GM21717 (cell line): Measurements from ENCODE around the gene PGP.

Experiments
- ATAC-seq: cut with Tn5 transposase; IDR thresholded peaks from one replicate; pipeline ENCODE4 v1.9.1; 2021; ENCODE audit warnings: mild to moderate bottlenecking, moderate library complexity; ENCODE audit not compliant: unreplicated experiment

PGP gene

DNA sequence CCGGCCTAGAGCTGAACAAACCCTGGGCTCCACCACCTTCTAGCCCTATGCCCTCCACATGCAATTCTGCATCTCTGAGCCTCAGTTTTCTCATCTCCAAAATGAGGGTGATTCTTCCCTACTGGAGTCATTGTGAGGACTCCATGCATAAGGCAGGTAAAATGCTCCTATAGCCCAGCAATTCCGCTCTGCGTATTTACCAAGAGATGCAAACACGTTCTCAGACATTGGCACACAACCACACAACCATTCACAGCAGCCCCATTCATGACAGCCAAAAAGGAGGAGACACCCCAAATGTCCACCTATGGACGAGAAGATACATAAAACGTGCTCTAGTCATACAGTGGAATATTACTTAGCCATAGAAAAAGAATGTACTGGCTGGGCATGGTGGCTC is 14.3 kb downstream of the PGP start:
- ATAC-seq = no peak

DNA sequence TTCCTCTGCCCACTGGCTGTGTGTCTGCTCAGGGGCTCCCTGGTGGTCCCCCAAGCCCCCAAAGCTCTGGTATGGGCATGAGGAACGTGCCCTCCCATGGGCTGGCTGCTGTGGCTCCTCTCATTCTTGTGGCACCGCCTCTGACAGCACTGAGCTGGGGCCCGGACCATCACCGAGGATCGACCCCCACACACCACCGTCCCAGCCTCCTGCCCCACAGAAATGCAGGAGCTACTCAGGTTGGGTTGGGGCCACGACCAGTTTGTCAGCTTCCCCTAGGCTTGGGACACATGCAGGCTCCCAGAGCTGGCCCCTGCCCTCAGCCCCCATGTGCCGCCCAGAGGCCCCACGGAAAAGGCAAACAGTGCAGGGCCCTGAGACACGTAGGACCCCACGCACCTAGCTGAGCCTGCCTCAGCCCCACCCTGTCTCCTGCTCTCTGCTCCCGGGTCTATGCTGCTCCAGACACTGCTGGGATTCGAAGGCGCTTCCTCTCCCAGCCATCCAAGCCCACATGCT is 15.0 kb downstream of the PGP start:
- no peak for ATAC-seq

DNA sequence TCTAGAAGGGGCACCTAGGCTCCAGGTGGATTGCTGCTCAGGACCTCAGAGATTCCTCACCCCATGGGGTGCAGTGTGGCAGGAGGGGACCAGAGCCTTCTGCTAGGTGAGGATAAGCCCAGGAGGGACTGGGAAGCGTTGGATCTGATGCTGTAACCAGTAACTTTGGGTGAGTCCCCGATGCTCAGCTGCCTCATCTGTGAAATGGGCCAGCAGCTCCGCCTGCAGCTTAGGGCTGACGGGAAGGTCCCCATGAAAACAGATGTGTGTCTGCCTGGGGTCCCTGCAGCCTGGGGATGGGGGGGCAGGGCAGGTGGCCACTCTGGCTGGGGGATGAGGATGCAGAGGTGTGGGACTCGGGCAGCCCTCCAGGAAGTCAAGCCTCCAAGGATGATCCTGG is 15.5 kb downstream of the PGP start:
- no peak for ATAC-seq

DNA sequence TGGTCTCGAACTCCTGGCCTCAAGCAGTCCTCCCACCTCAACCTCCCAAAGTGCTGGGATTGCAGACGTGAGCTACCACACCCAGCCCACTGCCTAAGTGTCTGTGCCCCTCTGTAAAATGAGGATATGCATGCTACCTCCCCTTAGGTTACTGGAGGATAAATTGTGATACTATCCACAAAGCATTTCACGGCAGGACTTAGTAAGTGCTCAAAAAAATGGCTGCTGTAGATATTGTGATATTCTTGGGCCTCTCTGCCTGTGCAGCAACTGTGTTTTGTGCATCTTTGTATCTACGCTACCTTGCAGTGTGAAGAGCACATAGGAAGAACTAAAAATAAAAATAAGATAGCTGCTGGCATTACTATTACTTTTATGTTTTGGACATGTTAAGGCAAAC is 16.4 kb downstream of the PGP start:
- no peak for ATAC-seq

DNA sequence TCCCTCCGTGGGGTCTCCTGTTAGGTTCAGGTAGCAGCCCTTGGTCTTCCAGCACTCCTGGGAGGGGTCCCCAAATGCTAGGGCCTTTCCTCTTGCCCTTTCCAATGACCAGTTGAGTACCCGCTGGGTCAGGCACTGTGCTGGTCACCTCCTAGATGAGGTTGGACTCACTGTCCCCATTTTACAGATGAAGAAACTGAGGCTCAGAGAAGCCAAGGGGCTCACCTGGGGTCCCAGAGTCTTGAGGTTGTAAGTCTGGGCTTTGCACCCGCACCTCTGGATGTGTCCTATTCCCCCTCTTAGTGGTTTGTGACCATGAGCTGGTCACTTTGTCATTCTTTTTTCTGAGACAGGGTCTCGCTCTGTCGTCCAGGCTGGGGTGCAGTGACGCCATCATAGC is 16.9 kb downstream of the PGP start:
- no peak for ATAC-seq

DNA sequence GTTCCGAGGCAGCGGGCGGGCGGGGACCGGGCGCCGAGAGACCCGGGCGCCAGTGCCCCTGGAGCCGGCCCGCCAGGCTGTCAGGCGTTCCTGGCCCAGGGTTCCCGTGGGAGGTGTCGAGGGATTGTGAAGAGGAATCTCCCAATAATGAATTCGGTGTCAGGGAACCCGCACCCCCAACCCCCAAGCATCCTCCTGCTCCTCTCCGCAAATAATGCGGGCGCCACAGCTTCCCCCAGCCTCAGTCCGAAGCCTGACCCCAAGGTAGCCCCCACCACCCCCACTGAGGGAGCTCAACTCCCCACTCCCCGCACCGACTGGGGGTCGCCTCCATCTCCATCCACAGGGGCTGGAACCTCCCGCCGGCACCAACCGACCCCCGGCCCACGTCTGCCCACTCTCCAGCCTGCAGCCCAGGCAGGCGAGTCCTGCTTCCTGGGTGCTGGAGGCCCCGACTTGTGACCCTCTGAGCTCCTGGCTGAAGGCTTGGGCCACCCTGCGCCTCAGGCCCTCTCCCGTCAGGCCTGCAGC is 17.6 kb downstream of the PGP start:
- ATAC-seq = no peak

DNA sequence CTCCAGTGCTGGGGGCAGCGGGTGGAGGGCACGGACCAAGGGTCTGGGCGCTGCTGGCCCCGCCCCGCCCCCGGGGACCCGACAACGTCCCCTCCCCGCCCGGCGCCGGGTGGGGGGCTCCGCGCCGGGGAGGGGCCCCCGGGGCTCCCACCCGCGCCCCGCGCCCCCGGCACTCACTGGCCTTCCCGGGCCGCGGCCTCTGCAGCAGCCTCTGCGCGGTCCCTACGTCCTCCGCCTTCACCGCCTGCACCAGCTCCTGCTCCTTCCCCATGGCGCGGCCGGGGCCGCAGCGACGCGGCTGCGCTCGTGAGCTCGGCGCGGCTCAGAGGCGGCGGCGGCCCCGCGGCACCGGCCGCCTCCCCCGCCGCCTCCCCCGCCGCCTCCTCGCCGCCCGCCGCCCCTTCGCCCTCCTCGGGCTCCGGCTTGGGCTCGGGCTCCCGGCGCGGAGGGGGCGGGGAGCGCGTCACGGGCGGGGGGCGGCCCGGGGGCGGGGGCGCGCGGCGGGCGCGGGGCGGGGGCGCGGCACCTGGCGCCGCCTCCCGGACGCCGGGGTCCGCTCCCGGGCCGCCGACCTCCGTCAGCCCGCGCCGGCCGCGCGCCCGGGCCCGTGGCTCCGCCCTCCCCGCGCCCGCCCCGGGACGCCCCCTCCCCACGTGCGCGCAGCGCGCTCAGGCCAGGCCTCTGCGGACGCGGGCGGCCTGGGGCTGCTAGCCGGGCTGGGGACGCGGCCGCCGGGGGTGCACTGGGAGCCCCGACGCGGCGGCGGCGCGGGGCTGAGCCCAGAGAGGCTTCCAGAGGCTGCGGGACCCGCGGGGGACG is 18.3 kb downstream of the PGP start, which contains the start of gene CASKIN1:
TSS of gene CASKIN1 (minus strand) at position 444 of the 819 bp plus-strand sequence. CDS start at position 271, 173 bp downstream.
- no peak for ATAC-seq

DNA sequence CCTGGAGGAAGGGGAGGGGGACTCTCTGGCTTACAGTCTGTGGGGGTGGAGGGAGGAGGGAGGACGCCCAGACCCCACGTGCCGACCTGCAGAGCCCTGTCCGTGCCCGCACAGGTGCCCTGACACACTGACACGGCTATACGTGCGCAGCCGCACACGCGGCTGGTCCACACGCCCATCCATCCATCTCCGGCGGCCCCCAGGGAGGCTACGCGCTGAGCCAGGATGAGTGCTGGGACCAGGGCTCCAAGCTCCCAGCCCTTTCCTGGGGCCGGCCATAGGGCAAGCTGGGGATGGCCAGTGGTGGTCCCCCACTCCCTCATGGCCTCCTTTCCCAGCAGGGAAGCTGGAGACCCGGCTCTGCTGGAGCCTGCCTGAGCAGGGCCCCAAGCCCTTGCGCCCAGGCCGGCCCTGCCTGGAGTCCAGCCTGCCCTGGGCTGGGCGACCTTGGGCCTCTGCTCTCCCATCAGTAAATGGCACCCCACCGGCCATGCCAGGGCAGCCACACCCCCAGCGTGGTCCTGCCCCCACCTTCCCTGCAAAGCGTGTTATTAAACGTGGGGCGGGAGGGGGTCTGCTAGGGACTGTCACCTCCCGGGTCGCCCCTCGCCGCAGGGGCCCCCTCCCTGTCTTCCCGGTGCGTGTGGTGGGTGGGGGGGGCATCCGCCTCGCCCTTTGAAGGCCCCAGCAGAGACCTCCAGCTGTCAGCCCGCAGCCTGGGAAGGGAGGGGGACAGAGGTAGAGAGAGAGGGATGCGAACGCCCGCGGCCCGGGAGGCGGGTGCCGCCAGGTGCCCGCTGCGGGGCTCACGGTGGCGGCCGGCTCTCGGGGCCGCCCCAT is 19.1 kb downstream of the PGP start:
- no peak for ATAC-seq

DNA sequence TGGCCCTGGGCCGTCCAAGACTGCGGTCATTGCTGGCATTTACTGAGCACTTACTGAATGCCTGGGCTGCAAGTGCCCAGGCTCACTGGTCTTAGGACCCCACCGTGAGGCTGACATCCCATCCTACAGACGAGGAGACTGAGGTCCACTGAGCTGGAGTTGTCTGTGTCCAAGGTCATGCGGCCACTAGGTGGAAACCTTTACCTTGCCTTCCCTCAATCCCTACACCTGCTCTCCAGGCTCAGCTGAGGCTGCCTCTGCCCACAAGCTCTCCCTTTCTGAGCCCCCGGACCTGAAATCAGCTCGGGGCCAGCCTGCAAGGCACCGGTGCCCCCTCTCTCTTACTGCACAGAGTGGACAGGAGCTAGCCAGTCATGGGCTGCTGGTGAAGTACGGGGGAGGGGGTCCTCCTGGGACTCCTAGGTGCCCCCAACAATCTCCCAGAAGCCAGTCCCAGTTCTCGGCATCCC is 19.8 kb downstream of the PGP start:
- no peak for ATAC-seq

DNA sequence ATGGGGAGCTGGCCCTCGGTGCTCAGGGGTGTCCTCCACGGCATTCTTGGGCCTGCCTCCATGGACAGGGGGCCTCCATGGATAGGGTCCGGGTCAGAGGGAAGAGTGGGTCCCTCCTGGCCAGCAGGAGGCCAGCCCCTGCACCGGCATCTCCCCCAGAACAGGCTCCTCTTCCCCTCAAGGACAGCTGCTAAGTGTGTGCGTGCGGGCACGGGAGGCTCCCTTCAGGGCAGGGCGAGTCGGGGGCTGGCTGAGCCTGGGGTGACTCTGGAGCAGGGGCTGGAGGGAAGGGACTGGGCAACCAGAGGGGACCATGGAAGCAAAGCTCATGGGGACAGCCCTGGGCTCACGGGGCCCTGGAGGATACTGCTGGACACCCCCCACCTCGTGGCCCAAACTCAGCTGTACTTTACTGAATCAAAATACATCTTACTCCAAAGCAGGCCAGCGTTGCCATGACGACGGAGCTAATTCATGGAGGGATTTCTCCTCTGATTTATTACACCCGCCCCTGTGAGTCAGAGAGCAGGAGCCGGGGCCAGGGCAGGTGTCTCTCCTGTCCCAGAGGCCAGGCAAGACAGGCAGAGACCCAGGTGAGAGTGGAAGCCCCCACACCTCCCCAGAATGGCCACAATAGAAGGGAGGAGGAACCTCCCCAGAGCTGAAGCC is 20.3 kb downstream of the PGP start:
- ATAC-seq = no peak

DNA sequence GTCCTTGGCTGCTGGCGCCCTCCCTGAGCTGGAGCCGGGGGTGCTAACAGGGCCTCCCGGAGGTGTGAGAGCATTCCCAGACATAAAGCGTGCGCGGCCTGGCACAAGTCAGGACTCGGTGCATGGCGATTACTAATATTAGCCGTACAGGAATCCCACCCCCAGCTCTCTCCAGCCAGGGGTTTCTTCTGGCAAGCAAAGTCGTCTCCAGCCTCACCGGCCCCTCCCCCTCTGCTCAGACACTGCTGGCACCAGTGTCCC is 23.3 kb downstream of the PGP start:
- ATAC-seq = no peak

DNA sequence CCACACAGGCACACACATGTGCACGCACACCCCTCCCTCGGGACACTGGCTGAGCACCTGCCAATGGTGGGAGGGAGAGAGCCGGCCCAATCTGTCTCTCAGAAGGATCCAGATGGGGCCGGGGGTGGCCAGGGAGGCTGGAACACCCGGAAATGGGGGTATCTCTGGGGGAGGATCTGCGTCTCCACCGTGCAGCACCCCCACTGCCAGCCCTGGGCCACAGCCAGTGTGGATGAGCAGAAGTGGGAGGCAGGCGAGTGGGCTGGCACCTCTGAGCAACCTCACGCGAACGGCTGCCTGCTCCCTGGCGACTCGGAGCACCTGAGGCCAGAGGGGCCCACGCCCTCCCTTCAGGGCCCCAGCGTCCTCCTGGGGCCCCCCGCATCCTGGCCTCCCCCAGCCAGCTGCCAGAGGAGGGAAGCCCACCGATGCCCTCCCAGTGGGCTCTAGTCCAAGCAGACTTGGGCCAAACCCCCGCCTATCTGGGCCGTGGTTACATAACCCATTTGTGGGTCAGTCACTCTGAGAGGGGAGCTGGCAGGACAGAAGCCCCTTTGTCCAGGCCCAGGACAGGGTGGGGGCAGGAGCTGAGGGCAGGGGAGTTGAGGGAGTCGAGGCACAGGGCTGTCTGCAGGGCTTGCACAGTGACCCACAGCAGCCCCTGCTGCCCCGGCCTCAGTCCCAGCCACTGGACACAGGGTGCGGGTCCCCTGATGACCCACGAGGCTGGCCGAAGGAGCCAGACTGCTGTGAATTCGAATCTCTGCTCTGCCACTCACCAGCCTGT is 23.8 kb downstream of the PGP start:
- no peak for ATAC-seq

DNA sequence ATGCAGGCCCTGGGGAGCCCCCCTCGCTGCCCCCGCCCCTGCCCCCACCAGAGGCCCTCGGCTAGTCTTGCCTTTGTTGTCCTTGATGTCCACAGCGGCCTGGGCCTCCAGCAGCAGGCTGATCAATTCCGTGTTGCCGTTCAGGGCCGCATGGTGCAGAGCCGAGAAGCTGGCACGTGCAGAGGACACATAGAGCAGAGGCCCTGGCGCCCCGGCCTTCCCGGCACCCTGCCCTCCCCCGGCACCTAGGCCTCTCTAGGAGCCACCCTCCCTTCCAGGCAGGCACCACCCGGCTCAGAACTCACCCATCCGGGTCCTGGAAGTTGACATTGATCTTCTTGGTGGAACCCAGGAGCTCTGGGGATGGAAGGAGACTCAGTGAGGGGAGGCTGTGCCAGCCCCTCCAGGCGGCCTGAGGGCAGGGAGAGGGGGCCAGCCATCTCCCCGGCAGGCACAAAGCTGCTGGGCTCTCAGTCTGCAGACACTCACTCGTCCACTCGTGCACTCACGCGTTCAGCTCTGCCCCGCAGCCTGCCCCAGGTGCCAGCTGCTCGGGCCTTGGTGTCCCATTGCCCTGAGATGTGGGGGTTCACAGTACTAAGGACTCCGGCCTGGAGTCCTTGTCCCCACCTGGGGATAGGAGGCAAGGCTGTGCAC is 24.5 kb downstream of the PGP start:
- ATAC-seq = no peak

DNA sequence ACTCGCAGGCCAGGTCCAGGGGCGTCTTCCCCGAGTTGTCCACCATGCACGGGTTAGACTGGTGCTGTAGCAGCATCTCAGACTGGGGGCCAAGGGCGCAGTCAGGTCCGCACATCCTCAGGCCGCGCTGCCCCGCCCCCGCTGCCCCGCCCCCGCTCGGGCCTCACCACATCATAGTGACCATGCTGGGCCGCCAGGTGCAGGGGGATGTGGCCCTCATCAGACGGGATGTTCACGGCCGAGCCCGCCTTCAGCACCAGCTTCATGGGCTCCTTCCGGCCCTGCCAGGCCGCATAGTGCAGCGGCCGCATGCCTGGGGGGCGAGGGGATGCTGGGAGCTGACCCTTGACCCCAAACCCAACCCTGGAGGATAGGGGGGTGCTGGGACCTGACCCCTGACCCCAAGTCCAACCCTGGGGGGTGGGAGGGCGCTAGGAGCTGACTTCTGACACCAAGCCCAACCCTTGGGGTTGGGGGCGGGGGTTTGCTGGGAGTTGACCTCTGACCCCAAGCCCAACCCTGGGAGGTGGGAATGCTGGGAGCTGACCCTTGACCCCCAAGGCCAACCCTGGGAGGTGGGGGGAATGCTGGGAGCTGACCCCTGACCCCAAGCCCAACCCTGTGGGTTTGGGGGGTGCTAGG is 25.3 kb downstream of the PGP start:
- no peak for ATAC-seq

DNA sequence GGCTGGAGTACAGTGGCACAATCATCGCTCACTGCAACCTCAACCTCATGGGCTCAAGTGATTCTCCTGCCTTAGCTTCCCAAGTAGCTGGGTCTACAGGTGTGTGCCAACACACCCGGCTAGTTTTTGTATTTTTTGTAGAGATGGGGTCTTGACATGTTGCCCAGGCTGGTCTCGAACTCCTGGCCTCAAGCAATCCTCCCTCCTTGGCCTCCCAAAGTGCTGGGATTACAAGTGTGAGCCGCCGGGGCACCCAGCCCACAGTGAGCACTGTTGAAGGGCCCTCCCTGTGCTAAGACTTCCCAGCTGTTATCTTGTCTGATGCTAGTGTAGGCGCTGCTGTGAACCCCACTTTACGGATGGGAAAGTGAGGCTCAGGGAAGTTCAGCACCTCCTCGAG is 26.2 kb downstream of the PGP start:
- no peak for ATAC-seq

DNA sequence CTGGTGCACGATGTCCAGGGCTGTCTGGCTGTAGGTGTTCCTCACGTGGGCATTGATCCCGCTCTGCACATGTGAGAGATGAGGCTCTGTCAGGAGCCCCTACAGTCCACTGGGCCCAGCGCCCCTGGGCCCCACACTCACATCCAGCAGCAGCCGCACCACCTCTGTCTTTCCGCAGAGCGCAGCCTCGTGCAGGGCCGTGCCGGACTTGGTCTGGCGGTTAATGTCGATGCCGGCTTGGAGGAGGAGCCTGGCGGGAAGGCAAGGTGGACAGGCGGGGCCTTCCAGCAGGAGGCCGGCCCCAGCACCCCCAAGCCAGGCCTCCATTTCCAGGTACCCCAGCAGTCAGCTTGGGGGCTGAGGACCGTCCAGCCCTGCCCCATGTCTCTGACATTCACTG is 27.4 kb downstream of the PGP start:
- ATAC-seq = no peak

DNA sequence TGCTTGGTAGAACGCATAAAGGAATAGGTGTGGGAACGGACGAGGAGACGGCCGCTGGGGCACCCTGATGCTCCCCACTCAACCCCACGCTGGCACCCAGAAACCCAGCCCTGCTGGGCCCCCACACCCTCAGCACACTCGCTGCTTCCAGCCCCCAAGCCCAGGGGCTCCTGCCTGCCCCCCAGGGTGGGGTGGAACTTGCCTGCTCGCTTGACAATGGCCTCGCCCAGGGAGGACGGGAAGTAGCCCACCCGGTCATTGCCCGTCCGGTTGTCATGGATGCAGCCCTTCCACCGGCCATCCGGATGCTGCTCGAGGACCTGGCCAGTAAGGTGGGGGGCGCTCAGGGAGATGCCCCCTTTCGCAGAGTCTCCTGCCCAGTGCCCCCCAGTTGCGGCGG is 28.1 kb downstream of the PGP start:
- ATAC-seq = no peak

DNA sequence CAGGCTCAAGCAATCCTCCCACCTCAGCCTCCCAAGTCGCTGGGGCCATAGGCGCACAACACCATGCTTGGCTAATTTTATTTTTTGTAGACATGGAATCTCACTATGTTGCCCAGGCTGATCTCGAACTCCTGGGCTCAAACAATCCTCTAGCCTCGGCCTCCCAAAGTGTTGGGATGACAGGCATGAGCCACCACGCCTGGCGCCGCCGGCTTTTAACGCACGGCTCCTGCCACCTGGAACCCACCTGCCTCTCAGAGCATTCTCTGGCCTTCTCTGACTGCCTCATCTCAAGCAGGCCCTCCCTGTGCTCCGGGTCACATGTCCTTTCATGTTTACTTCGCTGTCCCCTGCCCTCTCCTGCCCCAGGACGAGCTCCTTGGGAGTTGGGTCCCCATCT is 28.6 kb downstream of the PGP start:
- ATAC-seq = no peak

DNA sequence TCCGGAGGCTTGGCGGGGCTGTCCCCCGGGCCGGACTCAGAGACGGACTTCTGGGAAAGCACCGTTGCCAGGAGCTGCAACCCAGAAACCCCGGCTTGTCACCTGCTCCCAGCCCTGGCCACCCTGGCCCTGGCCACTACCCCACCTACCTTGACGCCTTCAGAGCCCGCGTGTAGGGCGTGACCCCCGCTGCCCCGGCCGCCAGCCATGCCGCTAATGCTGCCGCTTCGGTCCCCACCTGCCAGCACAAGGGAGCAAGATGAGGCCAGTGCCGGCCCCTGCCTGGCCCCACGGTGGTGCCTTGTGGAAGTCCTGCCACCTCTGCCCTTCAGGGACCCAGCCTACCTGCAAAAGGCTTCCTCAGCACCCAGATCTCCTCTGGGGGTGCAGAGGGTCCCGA is 29.7 kb downstream of the PGP start:
- no peak for ATAC-seq

DNA sequence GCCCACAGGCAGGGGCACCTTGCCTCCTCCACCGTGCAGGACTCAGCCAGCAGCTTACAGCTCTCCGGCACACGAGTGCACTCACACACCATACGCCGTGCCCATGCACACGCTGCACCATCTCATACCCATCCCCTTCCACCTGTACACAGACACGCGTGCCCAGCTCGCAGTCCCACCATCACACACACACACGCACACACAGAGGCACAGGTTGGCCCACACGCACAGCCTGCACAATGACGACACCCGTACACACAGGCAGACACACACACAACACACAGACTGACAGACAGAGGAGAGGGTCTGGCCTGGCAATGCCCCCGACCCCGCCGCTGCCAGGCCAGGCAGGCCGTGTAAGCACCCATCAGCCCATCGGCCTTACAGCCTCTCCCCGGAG is 30.3 kb downstream of the PGP start:
- no peak for ATAC-seq
